Raji (cell line): ENCODE data around the gene PARP14.

Experiments
- POLR2A ChIP-seq: IDR thresholded peaks from 2 replicates; pipeline ENCODE4 v1.6.1; 2011; ENCODE audit warnings: low read depth, low read length, control low read depth; ENCODE audit not compliant: insufficient read depth

PARP14 gene

DNA sequence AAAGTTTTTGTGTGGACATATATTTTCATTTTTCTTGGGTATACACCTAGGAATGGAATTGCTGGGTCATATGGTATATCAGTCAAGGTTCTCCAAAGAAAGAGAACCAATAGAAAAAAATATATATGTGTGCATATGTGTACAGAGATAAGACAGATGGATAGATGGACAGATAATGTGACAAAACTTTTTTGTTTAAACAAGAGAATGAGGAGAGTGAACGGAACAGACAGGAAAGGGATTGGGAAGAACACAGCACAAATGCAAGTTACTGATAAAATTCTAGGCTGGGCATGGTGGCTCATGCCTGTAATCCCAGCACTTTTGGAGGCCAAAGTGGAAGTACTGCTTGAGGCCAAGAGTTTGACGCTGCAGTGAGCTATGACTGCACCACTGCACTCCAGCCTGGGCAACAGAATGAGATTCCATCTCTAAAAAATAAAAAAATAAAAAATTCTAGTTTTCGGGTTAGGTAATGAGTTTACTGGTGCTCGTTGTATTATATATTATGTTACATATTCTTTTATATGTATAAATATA is 63.0 kb downstream of the PARP14 start:
- TF ChIP-seq POLR2A, result no peak

DNA sequence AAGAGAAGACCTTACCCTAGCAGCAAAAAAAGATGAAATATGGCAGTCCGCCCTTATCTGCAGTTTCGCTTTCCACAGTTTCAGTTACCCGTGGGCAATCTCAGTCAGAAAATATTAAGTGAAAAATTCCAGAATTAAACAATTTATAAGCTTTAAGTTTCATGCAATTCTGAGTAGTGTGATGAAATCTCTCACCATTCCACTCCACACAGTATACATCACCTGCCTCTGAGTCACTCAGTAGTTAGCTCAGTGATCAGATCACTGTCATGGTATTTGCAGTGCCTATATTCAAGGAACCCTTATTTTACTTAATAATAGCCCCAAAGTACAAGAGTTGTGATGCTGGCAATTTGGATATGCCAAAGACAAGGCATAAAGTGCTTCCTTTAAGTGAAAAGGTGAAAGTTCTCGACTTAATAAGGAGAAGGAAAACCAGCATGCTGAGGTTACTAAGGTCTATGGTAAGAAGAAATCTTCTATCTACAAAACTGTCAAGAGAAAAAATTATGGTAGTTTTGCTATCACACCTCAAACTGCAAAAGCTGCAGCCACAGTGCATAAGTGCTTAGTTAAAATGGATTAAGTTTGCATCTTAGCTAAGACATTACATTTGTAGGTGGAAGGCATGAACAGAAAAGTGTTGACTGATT is 64.9 kb downstream of the PARP14 start:
- no peak for TF ChIP-seq POLR2A

DNA sequence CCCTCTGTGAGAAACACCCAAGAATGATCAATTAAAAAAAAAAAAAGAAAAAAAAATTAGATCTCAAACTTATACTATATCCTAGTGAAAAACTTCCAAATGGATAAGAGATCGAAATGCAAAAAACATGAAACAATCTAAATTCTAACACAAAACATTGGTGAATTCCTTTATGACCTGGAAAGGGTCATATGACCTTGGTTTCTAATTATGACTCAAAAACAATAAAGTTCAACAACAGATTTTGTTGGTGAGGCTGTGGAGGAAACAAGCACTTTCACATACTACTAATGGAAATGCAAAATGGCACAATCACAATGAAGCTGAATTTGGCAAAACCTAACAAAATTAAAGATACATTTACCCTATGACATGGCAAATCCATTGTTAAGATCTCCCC is 67.7 kb downstream of the PARP14 start:
- no peak for TF ChIP-seq POLR2A

DNA sequence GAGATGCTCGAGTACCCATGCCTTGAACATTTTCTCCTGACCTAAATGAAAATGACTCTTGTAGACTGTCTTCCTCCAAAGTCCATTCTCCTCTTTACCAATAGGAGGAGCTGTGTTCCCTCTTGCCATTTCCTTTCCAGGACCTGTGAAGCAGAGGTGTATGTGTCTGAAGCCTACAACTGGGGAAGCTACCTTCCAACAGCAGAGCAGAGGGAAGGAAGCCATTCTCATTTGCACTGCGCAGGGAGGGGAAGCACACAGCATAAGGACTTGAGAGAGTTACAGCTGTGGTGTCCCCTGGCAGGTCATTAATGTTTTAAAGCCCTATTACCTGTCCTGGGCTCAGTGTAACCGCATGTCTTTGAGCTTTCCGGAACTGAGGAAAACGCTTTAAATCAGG is 74.3 kb downstream of the PARP14 start:
- TF ChIP-seq POLR2A, result no peak

DNA sequence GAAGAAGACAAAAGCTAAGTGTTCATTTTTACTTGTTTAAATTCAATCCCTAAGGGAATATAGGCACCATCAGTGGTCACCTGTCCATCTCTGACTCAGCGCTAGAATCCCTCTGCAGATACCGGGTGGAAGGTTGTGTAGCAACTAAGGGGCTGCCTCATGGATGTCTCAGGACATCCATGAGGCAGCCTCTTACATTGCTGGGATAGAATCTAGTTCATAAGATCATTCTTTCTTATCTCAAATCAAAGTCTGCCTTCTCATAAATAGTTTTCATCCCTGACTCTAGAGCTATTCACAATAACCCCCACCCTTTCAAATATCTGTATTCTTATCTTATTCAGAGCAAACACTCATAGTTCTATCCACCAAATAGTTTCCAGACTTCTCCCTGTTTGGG is 74.9 kb downstream of the PARP14 start:
- no peak for TF ChIP-seq POLR2A

DNA sequence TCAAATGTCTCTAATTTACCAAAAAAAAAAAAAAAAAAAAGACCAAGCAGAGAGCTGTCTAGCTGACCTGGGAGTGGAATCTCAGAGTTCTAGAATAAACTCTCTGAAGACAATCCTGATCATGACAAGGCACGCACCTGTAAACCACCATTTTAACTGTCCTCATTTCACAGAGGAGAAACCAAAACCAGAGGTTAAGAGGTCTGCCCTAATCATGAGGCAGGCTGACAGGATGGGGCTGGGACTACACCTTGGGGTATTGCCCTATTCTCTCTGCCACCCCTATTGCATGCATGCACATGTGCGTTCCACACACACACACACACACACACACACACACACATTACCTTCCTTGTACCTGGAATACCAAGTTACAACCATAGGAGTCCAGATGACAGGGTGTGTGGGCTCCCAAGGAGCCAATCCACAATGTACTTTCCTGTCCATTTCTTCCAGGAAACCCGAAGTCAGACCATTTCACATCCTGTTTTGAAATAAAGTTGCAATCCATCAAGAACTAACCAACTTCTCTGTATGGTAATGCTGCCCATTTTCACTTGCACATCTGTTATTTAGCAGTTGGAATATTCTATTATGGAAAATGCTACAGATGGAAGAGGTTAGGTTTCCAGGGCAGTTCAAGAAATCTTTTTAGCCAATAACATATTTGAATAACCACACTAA is 78.4 kb downstream of the PARP14 start:
- TF ChIP-seq POLR2A, result no peak

DNA sequence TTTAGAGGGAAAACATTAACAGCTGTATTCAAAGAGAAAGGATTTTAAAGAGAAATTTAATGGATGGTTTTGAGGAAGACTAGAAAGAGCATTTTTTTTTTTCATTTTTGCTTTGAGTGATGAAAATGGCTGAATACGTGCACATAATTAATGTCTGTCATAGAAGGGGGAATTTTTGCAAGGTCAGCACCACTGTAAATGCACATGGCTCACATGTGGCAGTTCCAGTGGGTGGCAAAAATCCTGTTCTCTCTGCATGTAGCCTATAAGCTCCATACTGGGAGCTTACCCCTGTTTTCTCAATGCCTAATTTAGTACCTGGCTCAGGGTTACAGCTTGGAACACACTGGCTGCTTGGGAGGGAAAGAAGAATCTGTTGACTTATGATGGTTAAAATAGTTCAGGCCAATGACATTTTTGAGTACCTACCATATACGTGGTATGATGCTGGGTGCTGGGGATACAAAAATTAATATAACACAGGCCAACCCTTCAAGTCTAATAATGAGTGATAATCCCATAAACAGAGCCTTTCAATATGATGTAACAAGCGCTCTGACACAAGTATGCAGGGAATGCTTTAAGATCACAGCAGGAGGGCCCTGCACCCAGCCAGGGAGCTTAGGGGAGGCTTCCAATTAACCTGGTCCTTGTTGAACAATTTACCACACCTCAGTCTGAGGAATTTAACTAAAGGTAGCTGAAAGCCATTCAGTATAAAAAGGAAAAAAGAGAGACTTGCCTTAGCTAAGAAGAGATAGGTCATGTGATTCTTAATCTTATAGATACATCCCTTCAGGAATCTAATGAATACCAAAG is 80.0 kb downstream of the PARP14 start:
- TF ChIP-seq POLR2A, result no peak

DNA sequence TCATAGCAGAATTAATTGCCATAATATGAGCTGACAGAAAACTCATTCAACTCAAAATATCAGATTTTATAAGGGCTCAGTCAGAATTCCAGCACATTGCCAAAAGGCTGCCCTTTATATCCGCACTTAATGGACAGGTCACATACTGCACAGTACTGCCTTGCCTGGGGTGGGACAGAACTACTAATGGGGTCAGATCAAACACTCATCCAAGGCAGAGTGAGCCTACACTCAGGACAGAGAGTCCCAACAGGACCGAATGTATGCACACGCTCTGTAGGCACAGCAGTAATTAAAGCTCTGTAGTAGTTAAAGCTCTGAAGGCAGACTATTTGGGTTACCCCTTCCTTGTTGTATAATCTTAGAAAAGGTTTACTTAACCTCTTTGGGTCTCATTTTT is 85.8 kb downstream of the PARP14 start:
- no peak for TF ChIP-seq POLR2A

DNA sequence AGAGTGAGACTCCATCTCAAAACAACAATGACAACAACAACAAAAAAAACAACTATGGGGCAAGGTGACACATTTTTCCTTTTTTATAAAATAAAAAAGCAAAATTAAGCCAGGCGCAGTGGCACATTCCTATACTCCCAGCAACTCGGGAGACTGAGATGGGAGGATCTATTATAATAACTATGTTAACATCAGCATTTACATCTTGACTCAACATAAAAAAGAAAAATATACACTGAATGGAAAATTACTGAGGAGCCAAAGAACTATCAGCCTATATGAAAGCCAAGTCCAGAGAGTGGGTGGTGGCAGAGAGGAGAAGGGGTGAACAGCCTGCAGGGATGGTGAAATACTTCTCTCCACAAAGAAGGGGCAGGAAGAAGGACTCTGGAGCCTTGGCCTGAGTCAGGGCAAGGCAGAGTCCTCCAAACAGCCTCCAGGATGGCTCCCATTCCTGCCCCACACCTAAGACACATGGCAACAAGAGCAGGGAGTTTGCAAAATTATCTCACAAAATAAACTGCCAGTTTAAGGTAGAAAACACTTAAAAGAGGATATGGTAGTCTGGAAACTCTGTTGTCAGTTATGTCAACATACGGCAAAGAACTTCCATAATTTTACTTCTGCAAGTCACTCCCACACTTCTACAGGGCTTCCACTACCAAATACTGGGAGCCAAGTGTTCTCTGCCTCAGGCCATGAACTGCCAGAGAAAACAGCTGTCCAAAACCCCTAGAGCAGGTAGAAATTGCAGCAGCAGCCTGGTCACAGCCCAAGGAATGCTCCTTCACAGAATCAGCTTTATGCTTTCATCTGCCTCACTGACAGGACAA is 87.1 kb downstream of the PARP14 start:
- no peak for TF ChIP-seq POLR2A

DNA sequence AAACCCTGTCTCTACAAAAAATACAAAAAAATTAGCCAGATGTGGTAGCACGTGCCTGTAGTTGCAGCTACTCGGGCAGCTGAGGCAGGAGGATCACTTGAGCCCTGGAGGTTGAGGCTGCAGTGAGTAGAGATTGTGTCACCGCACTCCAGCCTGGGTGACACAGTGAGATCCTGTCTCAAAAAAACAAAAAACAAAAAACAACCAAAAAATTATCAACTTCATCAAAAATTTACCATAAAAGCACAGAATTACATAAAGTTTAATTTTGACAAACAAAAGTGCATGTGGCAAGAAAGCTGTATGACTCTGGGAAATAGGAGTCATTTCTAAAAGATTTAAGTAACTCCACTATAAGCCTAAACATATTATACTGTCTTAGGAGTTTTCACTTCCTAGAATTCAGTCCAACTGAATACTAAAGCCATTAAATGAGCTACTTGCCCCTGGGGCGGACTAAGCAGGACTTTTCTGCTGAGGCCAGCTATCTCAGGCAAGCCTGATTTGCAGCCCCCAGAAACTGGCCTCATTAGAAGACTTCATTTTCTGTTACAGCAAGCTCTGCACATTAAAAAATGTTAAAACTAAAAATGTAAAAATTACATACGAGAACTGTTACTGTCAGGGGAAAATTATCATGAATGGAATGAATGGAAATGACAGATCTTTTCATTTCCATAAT is 90.0 kb downstream of the PARP14 start:
- no peak for TF ChIP-seq POLR2A

DNA sequence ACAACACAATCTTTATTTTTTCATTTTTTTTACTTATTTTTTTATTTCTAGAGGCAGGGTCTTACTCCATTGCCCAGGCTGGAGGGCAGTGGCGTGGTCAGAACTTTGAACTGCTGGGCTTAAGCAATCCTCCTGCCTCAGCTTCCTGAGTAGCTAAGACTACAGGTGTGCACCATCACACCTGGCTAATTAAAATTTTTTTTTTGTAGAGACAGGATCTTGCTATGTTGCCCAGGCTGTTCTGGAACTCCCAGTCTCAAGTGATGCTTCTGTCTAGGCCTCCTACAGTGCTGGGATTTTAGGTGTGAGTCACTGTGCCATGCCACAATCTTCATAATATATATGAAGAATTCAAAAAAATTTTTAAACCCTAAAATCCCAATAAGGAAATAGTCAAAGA is 92.2 kb downstream of the PARP14 start:
- no peak for TF ChIP-seq POLR2A

DNA sequence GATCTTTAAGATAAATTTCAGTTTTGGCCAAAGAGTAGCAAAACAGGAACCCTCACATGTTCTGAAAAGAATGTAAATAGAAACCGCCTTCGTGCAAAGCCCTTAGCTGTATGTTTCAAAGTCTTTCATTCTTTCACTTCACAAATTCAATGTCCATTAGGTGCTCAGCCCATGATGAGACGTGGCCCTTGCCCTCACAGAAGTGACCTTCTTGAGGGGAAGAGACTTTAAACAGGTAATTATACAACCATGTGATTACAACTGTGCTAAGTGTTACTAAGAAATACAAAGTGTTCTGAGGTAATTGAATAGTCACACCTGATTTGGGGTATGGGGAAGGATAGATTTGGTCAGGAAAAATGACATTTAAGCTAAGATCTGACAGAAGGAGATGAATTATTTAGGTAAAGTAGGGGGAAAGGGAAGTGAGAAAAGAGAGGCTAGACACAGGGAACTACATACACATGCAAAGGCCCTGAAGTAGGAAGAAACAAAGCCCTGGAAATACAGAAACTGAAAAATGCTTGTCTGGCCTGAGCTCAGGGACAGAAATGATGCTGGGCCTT is 93.4 kb downstream of the PARP14 start:
- no peak for TF ChIP-seq POLR2A

DNA sequence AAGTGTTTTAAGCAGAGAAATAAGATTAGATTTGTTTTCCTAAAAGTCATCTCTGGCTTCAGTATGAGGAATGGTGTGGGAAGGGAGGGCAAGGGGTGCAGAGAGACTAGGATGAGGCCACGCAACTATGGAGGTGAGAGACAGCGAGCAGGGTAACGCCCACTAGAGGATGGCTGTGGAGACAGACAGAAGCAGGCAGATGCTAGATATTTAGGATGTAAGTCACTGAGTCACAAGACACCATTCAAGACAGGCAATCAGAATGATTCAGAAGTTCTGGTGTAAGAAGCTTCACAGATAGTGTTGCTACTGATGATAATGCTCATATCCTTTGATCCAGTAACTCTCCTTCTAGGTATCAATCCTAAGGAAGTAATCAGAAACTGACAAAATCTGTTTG is 93.9 kb downstream of the PARP14 start:
- no peak for TF ChIP-seq POLR2A
